ENCODE measurements around the gene KRTDAP.

DNA sequence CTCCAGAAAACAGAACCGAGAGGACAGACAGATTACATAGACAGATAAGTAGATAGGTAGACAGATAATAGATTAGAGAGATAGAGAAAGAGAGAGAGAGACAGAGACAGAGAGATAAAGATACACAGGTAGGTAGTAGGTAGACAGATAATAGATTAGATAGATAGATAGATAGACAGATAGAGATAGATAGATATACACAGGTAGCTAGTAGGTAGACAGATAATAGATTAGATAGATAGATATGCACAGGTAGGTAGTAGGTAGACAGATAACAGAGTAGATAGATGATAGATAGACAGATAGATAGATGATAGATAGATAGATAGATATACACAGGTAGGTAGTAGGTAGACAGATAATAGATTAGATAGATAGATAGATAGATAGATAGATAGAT, 32.1 kb downstream of the KRTDAP start:
- TF ChIP-seq CHD2 (IDR thresholded peaks at IDR 0.05; ENCODE audit: low read length, partially characterized antibody): no peak
- no peak for TF ChIP-seq POLR2AphosphoS5 (IDR thresholded peaks at IDR 0.05; ENCODE audit: low read depth, low read length)
- no peak for TF ChIP-seq RCOR1 (IDR thresholded peaks at IDR 0.05; ENCODE audit: low read length)
- TF ChIP-seq, protein P1, sequence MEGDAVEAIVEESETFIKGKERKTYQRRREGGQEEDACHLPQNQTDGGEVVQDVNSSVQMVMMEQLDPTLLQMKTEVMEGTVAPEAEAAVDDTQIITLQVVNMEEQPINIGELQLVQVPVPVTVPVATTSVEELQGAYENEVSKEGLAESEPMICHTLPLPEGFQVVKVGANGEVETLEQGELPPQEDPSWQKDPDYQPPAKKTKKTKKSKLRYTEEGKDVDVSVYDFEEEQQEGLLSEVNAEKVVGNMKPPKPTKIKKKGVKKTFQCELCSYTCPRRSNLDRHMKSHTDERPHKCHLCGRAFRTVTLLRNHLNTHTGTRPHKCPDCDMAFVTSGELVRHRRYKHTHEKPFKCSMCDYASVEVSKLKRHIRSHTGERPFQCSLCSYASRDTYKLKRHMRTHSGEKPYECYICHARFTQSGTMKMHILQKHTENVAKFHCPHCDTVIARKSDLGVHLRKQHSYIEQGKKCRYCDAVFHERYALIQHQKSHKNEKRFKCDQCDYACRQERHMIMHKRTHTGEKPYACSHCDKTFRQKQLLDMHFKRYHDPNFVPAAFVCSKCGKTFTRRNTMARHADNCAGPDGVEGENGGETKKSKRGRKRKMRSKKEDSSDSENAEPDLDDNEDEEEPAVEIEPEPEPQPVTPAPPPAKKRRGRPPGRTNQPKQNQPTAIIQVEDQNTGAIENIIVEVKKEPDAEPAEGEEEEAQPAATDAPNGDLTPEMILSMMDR (IDR thresholded peaks at IDR 0.05): no peak
- TF ChIP-seq, protein P2, sequence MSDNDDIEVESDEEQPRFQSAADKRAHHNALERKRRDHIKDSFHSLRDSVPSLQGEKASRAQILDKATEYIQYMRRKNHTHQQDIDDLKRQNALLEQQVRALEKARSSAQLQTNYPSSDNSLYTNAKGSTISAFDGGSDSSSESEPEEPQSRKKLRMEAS (IDR thresholded peaks at IDR 0.05; ENCODE audit: low read depth): no peak
- no peak for TF ChIP-seq FOXM1 (IDR thresholded peaks at IDR 0.05; ENCODE audit: low read depth)
- TF ChIP-seq, protein P3, sequence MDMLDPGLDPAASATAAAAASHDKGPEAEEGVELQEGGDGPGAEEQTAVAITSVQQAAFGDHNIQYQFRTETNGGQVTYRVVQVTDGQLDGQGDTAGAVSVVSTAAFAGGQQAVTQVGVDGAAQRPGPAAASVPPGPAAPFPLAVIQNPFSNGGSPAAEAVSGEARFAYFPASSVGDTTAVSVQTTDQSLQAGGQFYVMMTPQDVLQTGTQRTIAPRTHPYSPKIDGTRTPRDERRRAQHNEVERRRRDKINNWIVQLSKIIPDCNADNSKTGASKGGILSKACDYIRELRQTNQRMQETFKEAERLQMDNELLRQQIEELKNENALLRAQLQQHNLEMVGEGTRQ (IDR thresholded peaks at IDR 0.05; ENCODE audit: borderline replicate concordance, low read depth, low read length): no peak

All from SK-N-SH (cell line).